ENCODE measurements around the gene USP11. TPM values are rescaled to one million over a fixed set of nuclear protein-coding genes. Genes with fewer than 3 reads are reported as not detected.

The USP11 gene
- total RNA-seq, 2 experiments from 2014 or later: 62.6 to 66.2 TPM

DNA sequence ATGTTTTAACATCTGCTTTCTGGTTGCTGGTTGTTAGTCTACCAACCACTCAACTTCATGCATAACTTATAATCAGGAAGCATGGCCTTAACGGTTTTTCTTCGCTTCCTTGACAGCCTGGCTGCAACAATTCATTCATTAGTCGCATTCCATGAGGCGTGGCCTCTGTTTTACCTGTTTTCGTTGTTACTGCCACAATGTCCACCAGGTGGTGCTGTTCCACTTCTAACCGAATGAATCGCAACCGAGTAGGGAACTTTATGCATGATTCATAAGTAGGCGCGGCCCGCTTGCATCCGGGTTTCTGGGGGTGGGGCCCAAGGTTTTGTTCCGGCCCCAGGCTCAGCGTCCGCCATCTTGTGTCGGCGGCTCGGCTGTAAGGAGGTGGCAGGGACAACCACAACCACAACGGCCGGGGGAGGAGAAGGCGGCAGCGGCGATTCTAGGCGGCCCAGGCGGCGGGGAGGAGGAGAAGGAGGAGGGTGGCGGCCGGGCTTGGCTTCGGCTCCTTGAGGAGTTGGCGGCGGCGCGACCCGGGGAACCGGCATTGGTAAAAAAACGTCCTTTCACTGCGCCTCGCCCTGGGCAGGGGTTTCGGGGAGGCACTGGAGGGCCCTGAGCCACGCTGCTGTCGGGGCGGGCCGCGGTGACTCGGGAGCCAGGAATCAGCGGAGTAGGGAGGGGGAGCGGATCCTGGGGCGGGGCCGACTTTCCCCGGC is 39.2 kb upstream of the USP11 start, which contains the start of gene UBA1:
Gene UBA1 (plus strand): TSS at position 355 of the 719 bp plus-strand sequence. CDS start 4,974 bp downstream, outside the sequence.
- peak; percentile 57 for TF ChIP-seq CTCF (IDR thresholded peaks at IDR 0.05)
- H3K27ac ChIP-seq (ENCODE audit: low read depth in 1 of 2, low read length in 2 of 2): peak within 1 kb of the TSS; percentile 83 to 88
- ChIA-PET POLR2A (interaction anchor here (0.8 to 1.8 kb wide), 8 partner anchors 24 to 362 kb away, joined by 3 to 14 read pairs (median 4); partner anchors contain the start of genes CDK16, NDUFB11, RBM10 and USP11), CTCF (interaction anchor here (0.6 to 2.5 kb wide), 4 partner anchors 119 to 1922 kb away, joined by 3 to 12 read pairs (median 6); no protein-coding TSS in a partner anchor)
- no peaks in the 10 kb centered on the region for H3K27me3 ChIP-seq (ENCODE audit: control insufficient read depth in 1 of 2, insufficient read depth in 2 of 2, low read length in 2 of 2)
- peaks cover 41% of the 10 kb centered on the region for H3K36me3 Mint-ChIP-seq (ENCODE audit: low read depth)
- H3K27ac Mint-ChIP-seq: peak within 1 kb of the TSS; percentile 92
- DNase-seq (peak; percentile 83 to 99 (median 92)), ATAC-seq (ENCODE audit: poor library complexity) (peak; percentile 79)
- no peaks in the 10 kb centered on the region for H3K9me3 ChIP-seq (ENCODE audit: control insufficient read depth in 1 of 2, insufficient read depth in 1 of 2, low read length in 2 of 2)
- H3K36me3 ChIP-seq (ENCODE audit: insufficient read depth, low read length): peaks cover 14% of the 10 kb centered on the region
- peak within 1 kb of the TSS; percentile 78 for H3K4me3 ChIP-seq (ENCODE audit: low read length)
- intact Hi-C loops (cut with DNase I, micrococcal nuclease): loop anchor here (1.0 to 10.0 kb wide), 9 partner anchors 40 to 831 kb away; partner anchors contain the start of genes USP11 (in 1 of the 2) and ZNF41 (in 1 of the 2)
- peak within 1 kb of the TSS; percentile 99 for H3K4me3 Mint-ChIP-seq
- H3K4me1 Mint-ChIP-seq (ENCODE audit: low read depth): peaks cover 71% of the 10 kb centered on the region
- H3K27me3 Mint-ChIP-seq: no peaks in the 10 kb centered on the region
- no peaks in the 10 kb centered on the region for H3K9me3 Mint-ChIP-seq
- H3K4me1 ChIP-seq (ENCODE audit: insufficient read depth, low read length): peaks cover 70% of the 10 kb centered on the region

GRCh38 chrX:47194194-47194787 is 38.5 kb upstream of the USP11 start:
- Histone ChIP-seq H3K27ac (ENCODE audit: low read depth in 1 of 2, low read length in 2 of 2) (peak overlapping the region; percentile 83 to 88), H3K36me3 (ENCODE audit: insufficient read depth, low read length) (peaks cover 21% of the 10 kb centered on the region), H3K4me3 (ENCODE audit: low read length) (peak overlapping the region; percentile 78), H3K27me3 (ENCODE audit: control insufficient read depth in 1 of 2, insufficient read depth in 2 of 2, low read length in 2 of 2) (no peaks in the 10 kb centered on the region), H3K4me1 (ENCODE audit: insufficient read depth, low read length) (peaks cover 70% of the 10 kb centered on the region), H3K9me3 (ENCODE audit: control insufficient read depth in 1 of 2, insufficient read depth in 1 of 2, low read length in 2 of 2) (no peaks in the 10 kb centered on the region)
- no peak for ATAC-seq (ENCODE audit: poor library complexity)
- Mint-ChIP-seq H3K9me3 (no peaks in the 10 kb centered on the region), H3K27ac (peak overlapping the region; percentile 92), H3K4me1 (ENCODE audit: low read depth) (peaks cover 71% of the 10 kb centered on the region), H3K4me3 (peak overlapping the region; percentile 99), H3K27me3 (no peaks in the 10 kb centered on the region), H3K36me3 (ENCODE audit: low read depth) (peaks cover 48% of the 10 kb centered on the region)
- intact Hi-C loops (cut with DNase I, micrococcal nuclease): loop anchor here (1.0 to 10.0 kb wide), 5 partner anchors 39 to 831 kb away; partner anchors contain the start of genes USP11 (in 1 of the 2) and ZNF41 (in 1 of the 2)
- CTCF ChIA-PET: interaction anchor here (0.6 to 2.5 kb wide), 3 partner anchors 190 to 1921 kb away, joined by 3 to 12 read pairs (median 9); no protein-coding TSS in a partner anchor
- POLR2A ChIA-PET: interaction anchor here (0.8 to 1.8 kb wide), 7 partner anchors 24 to 362 kb away, joined by 3 to 14 read pairs (median 4); partner anchors contain the start of genes CDK16, NDUFB11, RBM10 and USP11
- DNase-seq: peak in 1 of 14 experiments; percentile 7
- no peak for TF ChIP-seq CTCF (IDR thresholded peaks at IDR 0.05)

DNA sequence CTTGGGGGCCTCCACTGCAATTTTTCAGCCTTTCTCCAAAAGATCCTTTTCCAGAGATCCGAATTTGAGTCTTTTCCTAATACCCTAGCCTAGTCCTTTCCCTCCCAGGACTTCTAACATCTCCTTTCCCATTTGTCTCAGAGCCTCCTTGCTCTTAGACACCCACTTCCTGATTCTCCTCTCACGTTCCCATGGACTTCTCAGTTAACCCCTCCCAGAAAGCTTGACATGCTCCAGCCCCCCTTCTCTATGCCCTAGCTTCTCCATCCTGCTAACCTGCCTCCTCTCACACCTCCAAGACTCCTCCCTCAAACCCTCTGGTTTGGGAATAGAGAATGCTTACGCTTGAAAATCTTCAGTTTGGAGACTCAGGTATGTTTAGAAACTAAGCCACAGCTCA is 36.7 kb upstream of the USP11 start:
- Mint-ChIP-seq H3K4me1 (ENCODE audit: low read depth) (peaks cover 63% of the 10 kb centered on the region), H3K9me3 (no peaks in the 10 kb centered on the region), H3K27me3 (no peaks in the 10 kb centered on the region), H3K36me3 (ENCODE audit: low read depth) (peaks cover 63% of the 10 kb centered on the region), H3K27ac (peak overlapping the region; percentile 92), H3K4me3 (peak overlapping the region; percentile 99)
- peaks cover 63% of the 10 kb centered on the region for H3K4me1 ChIP-seq (ENCODE audit: insufficient read depth, low read length)
- no peaks in the 10 kb centered on the region for H3K27me3 ChIP-seq (ENCODE audit: control insufficient read depth in 1 of 2, insufficient read depth in 2 of 2, low read length in 2 of 2)
- H3K4me3 ChIP-seq (ENCODE audit: low read length): no peak overlapping the region
- TF ChIP-seq CTCF (IDR thresholded peaks at IDR 0.05): no peak
- DNase-seq (no peak), ATAC-seq (ENCODE audit: poor library complexity) (no peak)
- CTCF ChIA-PET: no interaction called here
- H3K9me3 ChIP-seq (ENCODE audit: control insufficient read depth in 1 of 2, insufficient read depth in 1 of 2, low read length in 2 of 2): no peaks in the 10 kb centered on the region
- no peak overlapping the region for H3K27ac ChIP-seq (ENCODE audit: low read depth in 1 of 2, low read length in 2 of 2)
- intact Hi-C loops (cut with DNase I, micrococcal nuclease): loop anchor here in 1 of 2 experiments (2.0 to 10.0 kb wide), 4 partner anchors 21 to 829 kb away; partner anchors contain the start of gene ZNF41
- POLR2A ChIA-PET: interaction anchor here (1.0 kb wide), 1 partner anchor 22 kb away, joined by 3 read pairs; no protein-coding TSS in a partner anchor
- H3K36me3 ChIP-seq (ENCODE audit: insufficient read depth, low read length): peaks cover 37% of the 10 kb centered on the region
